Transverse colon (tissue), 3 donors: Measurements from ENCODE around the gene MGAT5B.

ENCODE experiments used
- EP300 ChIP-seq: sonication (generic); formaldehyde crosslinking; IDR thresholded peaks from one replicate; pipeline ENCODE4 v1.6.1; 2017; ENCODE audit warnings: antibody characterized with exemption, low read depth
- POLR2A ChIP-seq: fragments of 450-650 bp; IDR thresholded peaks from one replicate; pipeline ENCODE4 v1.6.1; 2016; ENCODE audit warnings: antibody characterized with exemption, mild to moderate bottlenecking, moderate library complexity
- TF ChIP-seq, protein P1 (sequence below), 5 experiments: fragments of 200-600 bp in 3 of 5; fragments of 450-650 bp in 2 of 5; sonication (generic) in 3 of 5; IDR thresholded peaks; 1 replicate in 2 of 5; 2 replicates in 3 of 5; pipeline ENCODE4 v1.5.1; 2016 to 2017; ENCODE audit warnings: antibody characterized with exemption in 5 of 5, inconsistent platforms in 3 of 5, mild to moderate bottlenecking in 2 of 5, moderate library complexity in 1 of 5

DNA sequence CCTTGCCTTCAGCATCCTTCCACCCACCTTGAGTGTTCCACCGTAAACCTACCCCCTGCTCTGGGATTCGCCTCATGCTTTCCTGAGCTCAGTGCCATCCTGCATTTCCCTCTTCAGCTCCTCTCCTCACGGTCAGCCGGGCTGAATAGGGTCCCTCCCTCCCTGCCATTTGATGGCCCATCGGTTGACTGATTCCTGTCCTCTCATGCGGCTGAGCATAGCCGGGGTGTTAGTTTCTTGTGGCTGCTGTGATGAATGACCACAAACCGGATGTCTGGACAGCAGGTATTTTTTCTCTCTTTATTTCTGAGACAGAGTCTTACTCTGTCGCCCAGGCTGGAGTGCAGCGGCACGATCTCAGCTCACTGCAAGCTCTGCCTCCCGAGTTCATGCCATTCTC, 44.1 kb upstream of the MGAT5B start:
- TF ChIP-seq EP300, result no peak
- no peak for TF ChIP-seq POLR2A
- TF ChIP-seq, protein P1, sequence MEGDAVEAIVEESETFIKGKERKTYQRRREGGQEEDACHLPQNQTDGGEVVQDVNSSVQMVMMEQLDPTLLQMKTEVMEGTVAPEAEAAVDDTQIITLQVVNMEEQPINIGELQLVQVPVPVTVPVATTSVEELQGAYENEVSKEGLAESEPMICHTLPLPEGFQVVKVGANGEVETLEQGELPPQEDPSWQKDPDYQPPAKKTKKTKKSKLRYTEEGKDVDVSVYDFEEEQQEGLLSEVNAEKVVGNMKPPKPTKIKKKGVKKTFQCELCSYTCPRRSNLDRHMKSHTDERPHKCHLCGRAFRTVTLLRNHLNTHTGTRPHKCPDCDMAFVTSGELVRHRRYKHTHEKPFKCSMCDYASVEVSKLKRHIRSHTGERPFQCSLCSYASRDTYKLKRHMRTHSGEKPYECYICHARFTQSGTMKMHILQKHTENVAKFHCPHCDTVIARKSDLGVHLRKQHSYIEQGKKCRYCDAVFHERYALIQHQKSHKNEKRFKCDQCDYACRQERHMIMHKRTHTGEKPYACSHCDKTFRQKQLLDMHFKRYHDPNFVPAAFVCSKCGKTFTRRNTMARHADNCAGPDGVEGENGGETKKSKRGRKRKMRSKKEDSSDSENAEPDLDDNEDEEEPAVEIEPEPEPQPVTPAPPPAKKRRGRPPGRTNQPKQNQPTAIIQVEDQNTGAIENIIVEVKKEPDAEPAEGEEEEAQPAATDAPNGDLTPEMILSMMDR (IDR thresholded peaks at IDR 0.05), result no peak
